ENCODE data around the gene PSME3IP1.

GRCh38 chr16:57127836-57128235 is 58.0 kb downstream of the PSME3IP1 start:
- no peak for TF ChIP-seq FOXP2 (optimal IDR thresholded peaks at IDR 0.05; ENCODE audit: control extremely low read depth, extremely low read length, insufficient read depth)
- no peak for TF ChIP-seq POLR2AphosphoS5 (IDR thresholded peaks at IDR 0.05; ENCODE audit: borderline replicate concordance, low read depth, low read length)
- TF ChIP-seq EZH2 (IDR thresholded peaks at IDR 0.05) = no peak

Measured in SK-N-MC (cell line).